Parathyroid adenoma (tissue), 2 donors: ENCODE data around the gene DOCK2.

ENCODE experiments used
- H2AFZ ChIP-seq: fragments of 300-600 bp; sonication (generic); one replicate; pipeline ENCODE4 v1.7.0; 2017; ENCODE audit warnings: antibody characterized with exemption, mild to moderate bottlenecking
- H3K27ac ChIP-seq: fragments of 300-600 bp; sonication (generic); one replicate; pipeline ENCODE4 v1.7.0; 2017
- H3K27me3 ChIP-seq: fragments of 300-600 bp; sonication (generic); one replicate; pipeline ENCODE4 v1.7.0; 2017; ENCODE audit warnings: low read length; ENCODE audit not compliant: control insufficient read depth, insufficient read depth
- H3K36me3 ChIP-seq: fragments of 300-600 bp; sonication (generic); one replicate; pipeline ENCODE4 v1.7.0; 2017; ENCODE audit warnings: low read length; ENCODE audit not compliant: control insufficient read depth, insufficient read depth
- H3K4me1 ChIP-seq: fragments of 300-600 bp; sonication (generic); one replicate; pipeline ENCODE4 v1.7.0; 2017; ENCODE audit warnings: control low read depth
- H3K4me2 ChIP-seq: fragments of 300-600 bp; sonication (generic); one replicate; pipeline ENCODE4 v1.7.0; 2017; ENCODE audit warnings: low read length
- H3K4me3 ChIP-seq: fragments of 300-600 bp; sonication (generic); one replicate; pipeline ENCODE4 v1.7.0; 2017; ENCODE audit warnings: low read depth, low read length
- H3K79me2 ChIP-seq: fragments of 300-600 bp; sonication (generic); one replicate; pipeline ENCODE4 v1.7.0; 2017; ENCODE audit warnings: control low read depth
- H3K9ac ChIP-seq: fragments of 300-600 bp; sonication (generic); one replicate; pipeline ENCODE4 v1.7.0; 2017; ENCODE audit warnings: mild to moderate bottlenecking
- H3K9me3 ChIP-seq: fragments of 300-600 bp; sonication (generic); one replicate; pipeline ENCODE4 v1.7.0; 2017; ENCODE audit warnings: low read length; ENCODE audit not compliant: control insufficient read depth
- CTCF ChIP-seq: fragments of 300-600 bp; sonication (generic); IDR thresholded peaks from one replicate; pipeline ENCODE4 v1.7.0; 2017; ENCODE audit warnings: antibody characterized with exemption, mild to moderate bottlenecking
- donor health status: primary hyperparathyroidism.

The DOCK2 gene

DNA sequence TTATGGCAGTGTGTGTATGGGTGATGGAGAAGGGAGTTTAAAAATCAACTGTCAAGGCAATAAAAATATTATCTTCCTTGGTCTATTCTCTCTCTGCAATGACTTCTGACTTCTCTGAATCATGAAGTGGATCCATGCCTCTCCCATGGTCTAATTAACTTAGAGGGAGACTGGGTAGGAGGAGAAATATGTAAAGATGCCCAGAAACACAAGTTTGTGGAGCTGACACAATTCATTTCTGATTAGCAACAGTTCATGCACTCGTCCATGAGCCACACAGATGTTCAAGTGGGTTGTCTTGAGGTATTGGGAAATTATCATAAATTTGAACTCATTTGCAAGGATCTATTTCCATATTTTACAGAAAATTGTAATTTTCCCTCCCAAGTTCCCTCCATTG, 305.1 kb downstream of the DOCK2 start:
- H3K4me3 ChIP-seq, result no peak overlapping the region
- no peaks in the 10 kb centered on the region for H3K9me3 ChIP-seq
- no peak overlapping the region for H2AFZ ChIP-seq
- no peak overlapping the region for H3K4me2 ChIP-seq
- no peak for TF ChIP-seq CTCF
- H3K36me3 ChIP-seq, result no peaks in the 10 kb centered on the region
- H3K4me1 ChIP-seq, result no peaks in the 10 kb centered on the region
- no peaks in the 10 kb centered on the region for H3K27me3 ChIP-seq
- H3K27ac ChIP-seq, result no peak overlapping the region
- H3K79me2 ChIP-seq, result no peaks in the 10 kb centered on the region
- H3K9ac ChIP-seq, result no peak overlapping the region

- no peaks in the 10 kb centered on the region for H3K4me1 ChIP-seq
- no peak overlapping the region for H2AFZ ChIP-seq
- H3K27me3 ChIP-seq, result no peaks in the 10 kb centered on the region
- no peak overlapping the region for H3K4me2 ChIP-seq
- H3K36me3 ChIP-seq, result no peaks in the 10 kb centered on the region
- no peaks in the 10 kb centered on the region for H3K79me2 ChIP-seq
- no peak overlapping the region for H3K9ac ChIP-seq
- H3K27ac ChIP-seq, result no peak overlapping the region
- no peak overlapping the region for H3K4me3 ChIP-seq
- H3K9me3 ChIP-seq, result no peaks in the 10 kb centered on the region
- TF ChIP-seq CTCF, result no peak
These were observed 306.0 kb downstream of the DOCK2 start for GRCh38 chr5:169943026-169943425.

DNA sequence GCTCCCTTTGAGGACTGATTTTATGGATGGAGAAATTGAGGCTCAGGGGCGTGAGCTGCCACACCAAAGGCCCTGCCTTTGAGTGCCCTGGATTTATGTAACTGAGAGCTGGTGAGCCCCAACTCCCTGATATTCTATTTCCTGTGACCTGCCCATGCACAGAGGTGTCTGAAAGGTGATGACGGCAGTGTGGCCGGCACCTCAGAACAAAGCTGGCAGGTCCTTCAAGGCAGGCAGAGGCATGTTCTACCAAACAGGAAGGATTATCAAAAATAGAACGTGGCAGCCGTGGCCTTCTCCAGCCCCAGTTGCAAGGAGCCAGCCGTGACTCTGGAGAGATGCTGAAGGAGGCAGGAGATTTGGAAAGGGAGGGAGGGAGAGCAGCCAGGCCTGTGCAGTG, 307.0 kb downstream of the DOCK2 start:
- Histone ChIP-seq H3K79me2 (no peaks in the 10 kb centered on the region), H3K27ac (no peak overlapping the region), H3K9ac (no peak overlapping the region), H3K9me3 (no peaks in the 10 kb centered on the region), H2AFZ (no peak overlapping the region), H3K27me3 (no peaks in the 10 kb centered on the region), H3K4me3 (no peak overlapping the region), H3K4me1 (no peaks in the 10 kb centered on the region), H3K4me2 (no peak overlapping the region), H3K36me3 (no peaks in the 10 kb centered on the region)
- TF ChIP-seq CTCF, result no peak

GRCh38 chr5:169944922-169945680, 308.0 kb downstream of the DOCK2 start:
- Histone ChIP-seq H3K4me1 (no peaks in the 10 kb centered on the region), H2AFZ (no peak overlapping the region), H3K79me2 (no peaks in the 10 kb centered on the region), H3K36me3 (no peaks in the 10 kb centered on the region), H3K9ac (no peak overlapping the region), H3K27ac (no peak overlapping the region), H3K4me2 (no peak overlapping the region), H3K4me3 (no peak overlapping the region), H3K9me3 (no peaks in the 10 kb centered on the region), H3K27me3 (no peaks in the 10 kb centered on the region)
- no peak for TF ChIP-seq CTCF

DNA sequence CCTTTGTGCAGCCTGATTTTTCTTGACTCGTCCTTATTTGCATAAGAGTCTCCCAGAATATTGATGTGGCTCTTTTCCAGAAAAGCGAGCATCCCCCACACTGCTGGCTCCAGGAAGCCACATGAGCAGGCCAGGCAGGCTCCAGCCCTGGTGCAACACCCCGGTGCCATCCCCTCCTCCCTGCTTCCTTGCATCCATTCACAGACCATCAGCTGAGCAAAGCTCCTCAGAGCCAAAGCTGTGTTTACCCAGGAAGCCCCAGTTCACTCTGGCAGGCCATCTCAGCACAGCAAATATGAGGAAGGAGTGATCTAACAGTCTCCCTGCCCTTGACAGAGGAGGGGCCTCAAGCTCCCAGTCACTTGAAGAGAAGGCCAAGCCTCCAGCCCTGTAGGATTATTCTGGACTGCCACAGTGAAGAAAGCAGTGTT, 308.8 kb downstream of the DOCK2 start:
- Histone ChIP-seq H3K27me3 (no peaks in the 10 kb centered on the region), H3K4me3 (no peak overlapping the region), H3K9me3 (no peaks in the 10 kb centered on the region), H3K4me1 (no peaks in the 10 kb centered on the region), H3K79me2 (no peaks in the 10 kb centered on the region), H3K9ac (no peak overlapping the region), H2AFZ (no peak overlapping the region), H3K4me2 (no peak overlapping the region), H3K27ac (no peak overlapping the region), H3K36me3 (no peaks in the 10 kb centered on the region)
- no peak for TF ChIP-seq CTCF
